Iris pigment epithelial cell (primary cell): Measurements from ENCODE around the gene FSCN2.
"Not testable (repeated sequence)": the region's sequence is repeated elsewhere in the genome, so short reads cannot be mapped to it uniquely, and the experiment has no call there.

ENCODE experiments used
- DNase-seq: peaks from one replicate; pipeline ENCODE4 v3.0.0-alpha.2; 2011; ENCODE audit warnings: low read depth

Gene FSCN2

DNA sequence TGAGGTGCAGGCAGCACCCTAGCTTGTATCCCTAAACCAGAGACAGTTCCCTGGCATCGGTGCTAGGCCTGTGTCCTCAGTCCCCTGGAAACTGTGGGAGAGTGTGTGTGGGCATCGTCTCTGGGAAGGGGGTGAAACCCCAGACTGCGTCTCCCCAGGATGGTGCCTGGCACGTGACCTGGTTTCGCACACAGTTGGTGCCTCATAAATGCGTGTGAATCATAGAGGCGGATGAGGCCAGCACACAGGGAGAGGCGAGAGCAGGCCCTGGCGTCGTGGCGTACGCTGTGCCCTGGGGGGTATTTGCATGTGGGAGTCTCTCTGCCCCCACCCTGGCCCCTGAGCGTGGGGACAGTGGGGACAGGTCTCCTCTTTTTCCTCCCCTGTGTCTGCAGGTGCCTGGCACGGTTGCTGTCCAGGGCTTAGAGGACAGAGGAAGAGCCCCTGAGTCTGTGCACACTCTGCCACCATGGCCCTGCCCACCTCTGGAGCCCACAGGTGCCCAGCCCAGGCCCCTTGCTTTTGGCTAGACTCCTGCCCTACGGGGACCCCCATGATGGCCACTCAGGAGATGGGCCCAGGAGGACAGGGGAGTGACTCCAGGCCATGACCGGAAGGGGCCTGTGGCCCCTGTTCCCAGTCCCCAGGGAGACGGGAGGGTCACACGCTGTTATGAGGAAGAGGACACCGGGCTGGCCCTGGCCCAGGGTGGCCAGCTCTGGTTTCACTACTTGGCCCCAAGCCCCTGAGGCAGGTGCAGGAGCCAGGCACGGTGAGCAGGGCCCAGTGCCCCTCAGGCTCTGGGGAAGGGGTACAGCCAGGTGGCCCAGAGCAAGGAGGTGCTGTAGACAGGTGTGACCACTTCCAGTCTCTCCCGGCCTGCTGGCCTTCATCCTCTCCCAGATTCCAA lies 1.3 kb upstream of the FSCN2 start:
- no peak for DNase-seq

DNA sequence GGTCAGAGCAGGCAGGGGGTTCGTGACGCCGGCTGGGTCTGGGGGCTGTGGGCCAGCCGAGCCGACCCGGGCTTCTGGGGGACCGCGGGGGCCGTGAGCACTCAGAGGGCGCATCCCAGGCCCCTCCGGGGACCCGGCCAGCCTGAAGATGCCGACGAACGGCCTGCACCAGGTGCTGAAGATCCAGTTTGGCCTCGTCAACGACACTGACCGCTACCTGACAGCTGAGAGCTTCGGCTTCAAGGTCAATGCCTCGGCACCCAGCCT lies 140 bp downstream of the FSCN2 start:
- no peak for DNase-seq

DNA sequence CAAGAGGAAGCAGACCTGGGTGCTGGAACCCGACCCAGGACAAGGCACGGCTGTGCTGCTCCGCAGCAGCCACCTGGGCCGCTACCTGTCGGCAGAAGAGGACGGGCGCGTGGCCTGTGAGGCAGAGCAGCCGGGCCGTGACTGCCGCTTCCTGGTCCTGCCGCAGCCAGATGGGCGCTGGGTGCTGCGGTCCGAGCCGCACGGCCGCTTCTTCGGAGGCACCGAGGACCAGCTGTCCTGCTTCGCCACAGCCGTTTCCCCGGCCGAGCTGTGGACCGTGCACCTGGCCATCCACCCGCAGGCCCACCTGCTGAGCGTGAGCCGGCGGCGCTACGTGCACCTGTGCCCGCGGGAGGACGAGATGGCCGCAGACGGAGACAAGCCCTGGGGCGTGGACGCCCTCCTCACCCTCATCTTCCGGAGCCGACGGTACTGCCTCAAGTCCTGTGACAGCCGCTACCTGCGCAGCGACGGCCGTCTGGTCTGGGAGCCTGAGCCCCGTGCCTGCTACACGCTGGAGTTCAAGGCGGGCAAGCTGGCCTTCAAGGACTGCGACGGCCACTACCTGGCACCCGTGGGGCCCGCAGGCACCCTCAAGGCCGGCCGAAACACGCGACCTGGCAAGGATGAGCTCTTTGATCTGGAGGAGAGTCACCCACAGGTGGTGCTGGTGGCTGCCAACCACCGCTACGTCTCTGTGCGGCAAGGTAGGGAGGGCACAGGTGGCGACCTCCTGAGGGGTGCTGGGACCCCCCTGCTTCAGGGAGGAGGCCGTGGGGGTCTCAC lies 667 bp downstream of the FSCN2 start:
- no peak for DNase-seq

DNA sequence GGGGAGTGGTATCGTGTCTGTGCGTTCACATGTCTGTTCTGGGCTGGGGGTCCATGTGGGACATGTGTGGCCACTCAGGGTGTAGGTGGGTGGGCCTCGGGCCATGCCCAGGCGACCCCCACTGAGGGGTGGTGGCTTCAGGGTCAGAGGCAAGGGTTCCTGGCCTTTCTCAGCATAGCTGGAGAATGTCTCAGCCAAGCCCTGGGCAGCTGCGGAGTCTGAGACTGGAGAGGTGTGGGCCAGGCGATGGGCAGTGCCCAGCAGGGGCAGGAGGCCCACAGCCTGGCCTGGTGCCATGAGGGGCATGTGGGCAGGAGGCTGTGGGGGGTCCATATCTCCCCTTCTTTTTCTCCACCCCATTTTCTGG lies 1.2 kb downstream of the FSCN2 start:
- DNase-seq = no peak

DNA sequence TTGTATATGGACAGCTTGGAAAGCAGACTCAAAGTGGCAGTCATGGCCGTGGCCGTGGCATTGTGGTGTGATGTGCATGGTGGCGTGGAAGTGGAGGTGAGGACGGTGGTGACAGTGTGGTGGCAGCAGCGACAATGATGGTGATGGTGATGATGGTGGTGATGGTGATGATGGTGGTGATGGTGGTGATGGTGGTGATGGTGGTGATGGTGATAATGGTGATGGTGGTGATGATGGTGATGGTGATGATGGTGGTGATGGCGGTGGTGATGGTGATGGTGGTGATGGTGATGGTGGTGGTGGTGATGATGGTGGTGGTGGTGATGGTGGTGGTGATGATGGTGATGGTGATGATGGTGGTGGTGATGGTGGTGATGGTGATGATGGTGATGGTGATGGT lies 2.8 kb downstream of the FSCN2 start:
- not testable (repeated sequence) for DNase-seq

DNA sequence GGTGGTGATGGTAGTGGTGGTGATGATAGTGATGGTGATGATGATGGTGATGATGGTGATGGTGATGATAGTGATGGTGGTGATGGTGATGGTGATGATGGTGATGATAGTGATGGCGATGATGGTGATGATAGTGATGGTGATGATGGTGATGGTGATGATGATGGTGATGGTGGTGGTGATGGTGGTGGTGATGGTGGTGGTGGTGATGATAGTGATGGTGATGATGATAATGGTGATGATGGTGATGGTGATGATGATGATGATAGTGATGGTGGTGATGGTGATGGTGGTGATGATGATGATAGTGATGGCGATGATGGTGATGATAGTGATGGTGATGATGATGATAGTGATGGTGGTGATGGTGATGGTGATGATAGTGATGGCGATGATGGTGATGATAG lies 3.8 kb downstream of the FSCN2 start:
- DNase-seq = not testable (repeated sequence)

DNA sequence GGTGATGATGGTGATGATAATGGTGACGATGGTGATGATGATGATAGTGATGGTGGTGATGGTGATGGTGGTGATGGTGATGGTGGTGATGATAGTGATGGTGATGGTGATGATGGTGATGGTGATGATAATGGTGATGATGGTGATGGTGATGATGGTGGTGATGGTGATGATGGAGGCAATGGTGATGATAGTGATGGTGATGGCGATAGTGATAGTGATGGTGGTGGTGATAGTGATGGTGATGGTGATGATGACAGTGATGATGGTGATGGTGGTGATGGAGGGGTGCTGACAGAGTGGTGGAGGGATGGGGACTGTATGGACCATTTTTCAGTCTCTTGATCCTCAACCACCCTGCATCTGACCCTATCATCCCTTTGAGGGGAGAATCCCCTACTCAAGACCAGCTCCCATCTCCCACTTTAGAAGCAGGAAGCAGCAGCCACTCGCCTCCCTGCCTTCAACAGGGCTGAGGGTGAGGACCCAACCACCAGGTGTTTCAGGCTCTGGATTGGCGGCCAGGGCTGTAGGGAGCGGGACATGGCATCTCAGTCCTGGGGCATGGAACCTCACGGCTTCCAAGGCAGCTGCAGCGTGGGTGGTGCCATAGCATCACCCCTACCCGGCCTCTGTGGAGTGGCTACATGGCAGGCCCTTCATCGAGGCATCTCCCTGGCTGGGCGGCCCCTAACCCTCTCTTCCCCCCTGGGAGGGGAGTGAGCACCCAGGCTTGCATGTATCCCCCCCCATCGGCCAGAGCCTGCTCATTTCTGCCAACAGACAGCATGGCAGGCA lies 4.5 kb downstream of the FSCN2 start:
- no peak for DNase-seq

DNA sequence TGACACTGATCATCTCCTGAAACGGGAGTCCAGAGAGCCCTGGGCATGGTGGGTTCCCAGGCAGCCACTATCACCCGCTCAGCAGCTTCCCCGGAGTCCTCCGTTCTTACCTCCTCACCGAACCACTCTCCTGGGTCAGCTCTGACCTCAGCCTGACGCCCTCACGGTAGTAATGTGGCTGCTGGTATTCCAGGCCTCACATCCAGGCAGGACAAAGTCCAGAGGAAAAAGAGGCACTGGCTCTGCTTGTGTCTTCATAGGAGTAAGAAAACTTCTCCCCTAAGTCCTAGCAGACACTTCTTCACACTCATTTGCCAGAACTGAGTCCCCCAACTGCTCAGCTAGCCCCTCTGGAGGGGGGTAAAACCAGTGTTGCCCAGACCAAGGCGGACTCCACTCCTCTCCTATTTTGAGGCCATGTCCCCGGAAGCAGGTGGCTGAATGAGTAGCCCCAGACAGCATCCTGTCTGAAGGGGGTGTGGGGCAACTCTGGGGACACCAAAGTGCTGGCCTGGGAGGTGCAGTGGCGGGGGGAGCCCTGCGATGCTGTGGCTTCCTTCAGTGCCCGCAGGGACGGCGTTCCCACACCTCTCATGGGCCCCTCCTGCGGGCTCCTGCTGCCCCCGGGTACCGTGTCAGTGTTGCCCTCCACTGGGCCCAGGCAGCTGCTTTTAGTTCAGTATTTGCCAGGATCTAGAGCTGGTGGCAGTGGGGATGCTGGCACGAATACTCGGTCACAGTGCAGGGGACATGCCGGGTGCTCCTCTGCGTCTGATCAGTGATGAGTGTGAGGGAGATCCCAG lies 5.4 kb downstream of the FSCN2 start:
- no peak for DNase-seq

DNA sequence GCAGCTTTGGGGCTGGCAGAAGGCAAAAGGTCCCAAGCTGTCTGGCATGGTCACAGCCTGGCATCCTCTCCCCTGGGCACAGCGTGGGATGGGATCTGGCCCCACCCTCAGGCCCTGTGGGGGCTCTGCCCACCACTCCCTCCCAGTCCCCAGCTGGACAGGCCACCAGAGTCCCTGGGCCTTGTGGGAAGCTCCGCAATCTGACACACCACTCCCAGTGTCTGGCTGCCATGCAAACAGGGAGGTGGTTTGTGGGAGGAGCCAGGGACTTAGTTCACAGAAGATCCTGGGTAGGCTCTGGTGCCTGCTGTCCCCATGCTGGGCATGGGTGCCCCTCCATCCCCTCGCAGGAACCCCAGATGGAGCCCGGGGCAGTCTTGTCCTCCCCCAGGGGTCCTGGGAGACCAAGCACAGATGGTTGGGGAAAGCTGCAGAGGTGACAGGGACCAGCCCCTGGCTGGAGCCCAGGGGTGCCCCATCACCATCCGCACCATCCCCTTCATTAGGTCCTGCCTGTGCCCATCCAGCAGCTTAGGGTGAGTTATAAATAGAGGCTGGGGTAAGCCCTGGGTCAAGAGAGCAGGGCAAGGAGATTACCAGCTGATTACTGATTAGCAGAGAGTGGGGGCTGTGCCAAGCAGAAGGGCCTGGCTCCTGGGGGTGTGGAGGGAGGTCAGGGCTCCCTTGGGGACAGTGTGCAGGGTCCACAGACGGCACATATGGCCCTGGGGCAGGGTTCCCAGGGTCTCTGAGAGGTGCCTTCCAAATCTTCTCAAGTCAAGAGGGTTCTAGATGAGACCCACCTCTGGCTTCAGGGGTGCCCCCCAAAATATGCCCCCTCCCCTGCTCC lies 6.2 kb downstream of the FSCN2 start:
- DNase-seq = no peak

DNA sequence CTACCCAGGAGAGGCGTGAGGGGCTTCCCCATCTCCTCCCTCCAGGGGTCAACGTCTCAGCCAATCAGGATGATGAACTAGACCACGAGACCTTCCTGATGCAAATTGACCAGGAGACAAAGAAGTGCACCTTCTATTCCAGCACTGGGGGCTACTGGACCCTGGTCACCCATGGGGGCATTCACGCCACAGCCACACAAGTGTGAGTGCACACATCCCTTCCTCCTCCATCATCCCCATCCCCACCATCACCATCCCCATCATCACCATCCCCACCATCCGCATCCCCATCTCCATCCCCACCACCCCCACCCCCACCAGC lies 6.8 kb downstream of the FSCN2 start:
- no peak for DNase-seq

DNA sequence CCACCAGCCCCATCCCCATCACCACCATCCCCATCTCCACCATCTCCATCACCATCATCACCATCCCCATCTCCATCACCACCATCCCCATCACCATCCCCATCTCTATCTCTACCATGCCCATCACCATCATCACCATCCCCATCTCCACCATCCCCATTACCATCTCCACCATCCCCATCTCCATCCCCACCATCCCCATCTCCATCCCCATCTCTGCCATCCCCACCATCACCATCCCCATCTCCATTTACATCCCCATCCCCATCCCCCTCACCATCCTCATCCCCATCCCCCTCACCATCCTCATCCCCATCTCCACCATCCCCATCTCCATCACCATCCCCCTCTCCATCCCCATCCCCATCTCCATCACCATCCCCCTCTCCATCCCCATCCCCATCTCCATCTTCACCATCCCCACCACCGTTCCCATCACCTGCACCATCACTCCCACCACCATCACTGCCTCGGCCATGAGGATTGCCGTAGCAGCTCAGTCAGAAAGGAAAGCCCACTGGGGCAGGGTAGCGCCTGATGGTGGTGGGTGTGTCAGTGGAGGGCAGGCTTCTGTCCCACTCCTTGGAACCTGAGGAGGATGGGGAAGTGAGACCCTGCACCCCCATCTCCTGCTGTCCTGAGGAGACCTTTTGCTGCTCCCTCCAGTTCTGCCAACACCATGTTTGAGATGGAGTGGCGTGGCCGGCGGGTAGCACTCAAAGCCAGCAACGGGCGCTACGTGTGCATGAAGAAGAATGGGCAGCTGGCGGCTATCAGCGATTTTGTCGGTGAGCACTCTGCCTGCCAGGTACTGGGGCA lies 7.5 kb downstream of the FSCN2 start:
- DNase-seq = no peak

DNA sequence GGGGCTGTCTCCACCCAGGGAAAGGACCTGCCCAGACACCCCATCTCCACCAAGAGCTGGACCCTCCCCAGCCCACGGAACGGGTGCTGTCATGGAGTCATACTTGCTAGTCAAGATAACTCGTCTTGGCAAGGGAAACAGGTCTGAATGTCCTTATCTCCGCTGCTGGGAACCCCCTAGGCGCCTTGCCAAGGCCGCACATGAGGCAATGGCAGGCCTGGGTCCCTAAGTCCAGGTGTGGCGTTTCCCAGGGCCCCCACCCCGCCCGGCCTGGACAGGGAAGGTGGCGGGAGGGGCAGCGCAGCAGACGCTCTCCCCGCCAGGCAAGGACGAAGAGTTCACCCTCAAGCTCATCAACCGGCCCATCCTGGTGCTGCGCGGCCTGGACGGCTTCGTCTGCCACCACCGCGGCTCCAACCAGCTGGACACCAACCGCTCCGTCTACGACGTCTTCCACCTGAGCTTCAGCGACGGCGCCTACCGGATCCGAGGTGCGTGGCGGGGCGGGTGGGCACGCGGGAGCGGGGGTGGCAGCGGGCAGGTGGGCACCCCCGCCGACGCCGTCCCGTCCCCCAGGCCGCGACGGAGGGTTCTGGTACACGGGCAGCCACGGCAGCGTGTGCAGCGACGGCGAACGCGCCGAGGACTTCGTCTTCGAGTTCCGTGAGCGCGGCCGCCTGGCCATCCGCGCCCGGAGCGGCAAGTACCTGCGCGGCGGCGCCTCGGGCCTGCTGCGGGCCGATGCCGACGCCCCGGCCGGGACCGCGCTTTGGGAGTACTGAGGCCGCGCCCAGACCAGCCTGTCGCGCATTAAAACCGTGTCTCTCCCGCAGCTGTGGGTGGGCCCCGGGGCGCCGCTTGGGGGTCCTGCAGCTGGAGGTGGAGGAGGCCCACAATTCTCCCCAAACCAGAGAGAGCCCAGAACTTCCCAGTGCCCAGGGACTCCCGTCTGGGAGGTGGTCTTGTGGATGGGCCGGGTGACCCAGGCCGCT lies 8.4 kb downstream of the FSCN2 start:
- DNase-seq = no peak

DNA sequence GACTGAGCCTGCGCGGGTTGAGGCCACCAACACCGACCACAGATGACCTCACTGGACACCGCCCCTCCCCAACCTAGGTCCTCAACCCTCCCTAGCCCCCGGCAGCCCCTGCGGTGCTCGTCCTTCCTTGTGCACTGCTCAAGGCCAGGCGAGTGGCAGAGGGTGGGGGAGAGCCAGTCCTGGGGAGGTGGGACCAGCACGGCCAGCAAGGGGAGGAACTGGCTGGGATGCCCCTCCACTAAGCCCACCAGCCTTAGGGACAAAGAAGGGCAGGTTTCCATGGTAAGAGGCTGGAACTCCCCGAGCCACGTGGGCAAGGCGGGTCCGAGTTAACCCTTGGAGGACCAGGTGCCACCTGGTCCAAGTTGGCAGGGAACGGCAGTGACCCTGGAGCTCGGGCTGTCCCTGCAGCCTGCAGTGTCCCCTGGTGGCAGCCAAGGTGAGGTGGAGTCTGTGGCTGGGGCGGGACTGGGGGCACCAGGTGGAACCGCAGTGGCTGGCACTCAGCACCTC lies 9.2 kb downstream of the FSCN2 start:
- DNase-seq = no peak

DNA sequence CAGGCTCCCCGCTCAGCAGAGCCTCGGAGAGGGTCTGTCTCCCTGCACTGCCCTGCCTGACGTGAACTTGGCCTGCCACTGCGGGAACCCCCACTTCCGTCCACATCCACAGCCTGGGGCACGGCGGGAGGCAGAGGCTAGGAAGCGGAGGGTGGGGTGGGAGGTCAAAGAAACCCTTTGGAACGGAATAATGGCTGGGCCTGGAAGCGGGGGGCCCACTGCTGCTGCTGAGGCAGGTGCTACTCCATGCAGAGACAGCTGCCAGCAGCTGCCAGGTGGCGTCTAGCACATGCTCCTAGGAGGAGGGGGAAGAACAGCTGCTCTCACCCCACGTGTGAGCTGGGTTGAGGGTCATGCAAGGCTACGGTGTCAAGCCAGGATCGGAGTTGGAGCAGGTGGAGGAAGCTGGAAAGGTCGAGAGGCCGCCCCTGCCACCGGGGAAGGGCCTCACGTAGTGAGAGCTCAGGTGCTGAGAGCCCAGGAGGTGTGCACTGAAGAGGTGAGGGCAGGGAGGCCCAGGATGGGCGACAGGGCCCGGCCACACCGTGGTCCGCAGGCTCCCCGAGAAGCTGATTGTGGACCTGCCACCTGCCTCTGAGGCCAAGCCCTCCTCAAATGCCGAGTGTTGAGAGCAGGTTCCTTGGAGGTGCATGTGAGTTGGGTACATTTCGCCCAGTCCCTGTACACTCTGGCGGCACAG lies 9.8 kb downstream of the FSCN2 start:
- DNase-seq = no peak

DNA sequence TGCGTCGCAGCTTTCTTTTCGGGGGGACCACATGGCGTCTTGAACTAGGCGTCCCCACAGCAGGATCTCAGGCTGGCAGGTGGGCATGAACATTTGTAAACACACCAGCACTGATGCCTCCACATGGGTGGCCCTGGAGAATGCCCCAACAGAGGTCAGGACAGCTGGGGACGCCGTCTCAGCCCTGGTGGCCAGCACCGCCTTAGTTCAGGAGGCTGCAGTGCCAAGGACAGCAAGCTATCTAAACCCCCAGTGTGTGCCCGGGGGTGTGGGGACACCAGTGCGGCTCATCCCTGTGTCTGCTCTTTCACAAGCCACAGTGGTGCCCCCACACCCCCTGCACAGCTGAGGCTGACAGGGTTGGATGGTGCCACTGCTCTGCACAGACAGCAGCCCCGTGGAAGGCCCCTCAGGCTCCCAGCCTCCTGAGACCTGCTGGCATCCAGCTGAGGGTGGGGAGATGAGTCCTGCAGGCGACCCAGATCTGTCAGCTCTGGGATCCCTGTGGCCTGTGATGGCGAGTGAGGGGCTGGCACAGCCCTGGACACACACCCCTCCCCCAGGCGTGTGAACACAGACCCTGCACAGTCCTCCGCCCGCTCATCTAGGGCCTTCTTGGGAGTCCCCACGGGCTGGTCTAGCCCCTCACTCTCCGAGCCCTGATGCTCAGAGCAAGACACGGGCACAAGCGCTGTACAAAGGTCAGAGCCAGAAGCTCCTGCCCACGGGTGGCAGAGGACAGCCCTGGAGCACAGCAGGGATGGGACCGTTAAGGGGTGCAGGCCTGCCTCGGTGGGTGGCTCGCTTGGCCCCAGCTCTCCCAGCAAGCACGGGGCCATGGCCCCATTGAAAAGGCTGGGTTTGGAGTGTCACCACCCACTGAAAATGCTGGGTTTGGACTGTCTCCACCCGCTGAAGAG lies 10.7 kb downstream of the FSCN2 start:
- no peak for DNase-seq

DNA sequence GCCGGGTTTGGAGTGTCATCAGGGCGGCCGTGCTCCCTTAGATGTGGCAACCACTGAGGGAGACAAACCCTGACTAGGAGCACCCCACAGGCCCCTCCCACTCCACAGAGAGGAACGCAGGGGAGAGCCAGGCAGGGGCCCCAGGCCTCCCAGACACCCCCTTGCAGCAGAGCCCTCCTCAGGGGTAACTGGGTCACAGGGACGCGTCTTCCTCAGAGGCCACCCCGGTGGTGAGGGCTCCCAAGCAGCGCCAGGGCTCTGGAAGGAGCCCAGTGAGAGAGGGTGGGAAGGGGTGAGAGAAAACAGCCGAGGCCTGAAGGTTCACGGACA lies 11.4 kb downstream of the FSCN2 start:
- no peak for DNase-seq

DNA sequence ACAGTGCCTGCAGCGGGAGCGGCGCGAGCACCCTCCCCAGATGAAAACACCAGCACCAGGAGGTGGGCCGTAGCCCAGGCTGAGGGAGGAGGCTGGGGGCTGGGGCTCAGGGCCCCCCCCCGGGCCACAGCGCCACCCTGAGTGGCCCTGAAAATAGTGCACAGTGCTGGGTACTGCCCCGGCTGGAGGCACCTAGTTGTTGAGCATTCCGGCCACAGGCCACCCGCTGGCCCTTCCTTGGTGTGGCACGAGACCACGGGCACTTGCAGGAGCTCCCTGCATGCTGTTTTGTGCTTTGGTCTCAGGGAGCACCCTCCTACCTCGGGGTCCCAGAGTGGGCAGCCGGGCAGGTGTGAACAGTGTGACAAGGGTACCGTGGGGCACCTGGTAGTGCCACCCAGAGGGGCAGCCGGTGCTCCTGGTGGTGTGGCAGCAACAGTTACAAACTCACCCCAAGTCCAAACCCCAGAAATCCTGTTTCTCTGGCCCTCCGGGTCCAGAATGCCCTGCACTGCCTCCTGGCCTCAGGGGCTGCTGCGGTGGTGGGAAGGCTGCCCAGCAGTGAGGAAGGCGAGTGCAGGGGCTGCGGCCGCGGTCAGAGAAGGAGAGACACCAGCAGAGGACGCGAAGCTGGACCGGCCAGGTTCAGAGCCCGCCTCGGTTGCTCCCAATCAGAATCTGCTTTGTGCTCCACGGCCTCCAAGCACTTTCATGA lies 11.9 kb downstream of the FSCN2 start:
- DNase-seq = no peak
